K562 (cell line): Measurements from ENCODE around the gene WWOX. TPM values are rescaled to one million over a fixed set of nuclear protein-coding genes. Genes with fewer than 3 reads are reported as not detected.

Source experiments
- ATAC-seq: fragments of 200-7000 bp; cut with Tn5 transposase; 3 replicates; pipeline ENCODE4 v1.9.1; 2020; ENCODE audit warnings: moderate library complexity
- BruUV-seq: library from RNA; stranded (reverse); fragments of 400-500 nt; replicated peaks from 2 replicates; lab custom pipeline; 2021; lab: Mats Ljungman, UMichigan
- CTCF ChIA-PET: fragments of 300-600 bp; formaldehyde crosslinking; extraction: SDS; loops from one replicate; lab custom pipeline; 2021; ENCODE audit warnings: low intra/inter-chr PET ratio; lab: Yijun Ruan, JAX
- POLR2A ChIA-PET: fragments of 300-600, 350-650 bp; sonication (Branson Sonifier 250); formaldehyde crosslinking; extraction: SDS; loops from one replicate; lab custom pipeline; 2021; ENCODE audit warnings: antibody characterized with exemption, inconsistent platforms; lab: Yijun Ruan, JAX
- DNase-seq, 4 experiments: peaks; one replicate each; pipeline versions ENCODE4 v3.0.0 to v3.0.0-alpha.2; 2011 to 2018; ENCODE audit warnings: low spot score in 3 of 4, mixed read lengths in 3 of 4; ENCODE audit errors: extremely low read depth in 1 of 4
- FAIRE-seq: peaks from 2 replicates; lab custom pipeline; 2011; peaks lifted over from hg19 to GRCh38; lab: Jason Lieb, UNC
- H2AFZ ChIP-seq: 2 replicates; pipeline ENCODE4 v1.6.0; 2011; ENCODE audit warnings: low read depth, low read length, control low read depth, inconsistent platforms
- H3K27ac ChIP-seq: fragments of 200-600 bp; 3 replicates; pipeline ENCODE4 v1.8.0; 2011; ENCODE audit warnings: low read depth, mild to moderate bottlenecking, control low read depth, inconsistent platforms, low read length, moderate library complexity, mixed read lengths; ENCODE audit errors: extremely low read depth
- H3K27me3 ChIP-seq, 2 experiments: fragments of 300-600 bp in 1 of 2; 2 replicates in 1 of 2; 3 replicates in 1 of 2; pipeline versions ENCODE4 v1.6.0 to v1.8.0; 2011; ENCODE audit warnings: inconsistent platforms in 2 of 2, low read length in 2 of 2, mild to moderate bottlenecking in 1 of 2, mixed read lengths in 1 of 2, moderate library complexity in 1 of 2; ENCODE audit not compliant: control insufficient read depth in 2 of 2, insufficient read depth in 2 of 2
- H3K36me3 ChIP-seq: fragments of 300-600 bp; 3 replicates; pipeline ENCODE4 v1.8.0; 2011; ENCODE audit warnings: mild to moderate bottlenecking, low read length, inconsistent platforms; ENCODE audit not compliant: control insufficient read depth, insufficient read depth
- H3K4me1 ChIP-seq, 2 experiments: fragments of 200-600 bp in 1 of 2; replicated peaks in 1 of 2; 2 replicates in 1 of 2; 3 replicates in 1 of 2; pipeline versions ENCODE4 v1.5.1 to v1.8.0; 2011; ENCODE audit warnings: inconsistent platforms in 2 of 2, low read length in 2 of 2, mild to moderate bottlenecking in 1 of 2, mixed read lengths in 1 of 2, moderate library complexity in 1 of 2; ENCODE audit not compliant: control insufficient read depth in 2 of 2, insufficient read depth in 2 of 2
- H3K4me2 ChIP-seq: 2 replicates; pipeline ENCODE4 v1.6.1; 2011; ENCODE audit warnings: low read length, control low read depth, inconsistent platforms, mixed read lengths; ENCODE audit not compliant: insufficient read depth
- H3K4me3 ChIP-seq: fragments of 200-600 bp; sonication (generic), shearing (Covaris generic); 2 replicates; pipeline ENCODE4 v1.5.1; 2016; ENCODE audit warnings: control low read depth, inconsistent platforms
- H3K79me2 ChIP-seq: fragments of 200-600 bp; 3 replicates; pipeline ENCODE4 v1.8.0; 2011; ENCODE audit warnings: low read length, inconsistent platforms; ENCODE audit not compliant: control insufficient read depth, insufficient read depth
- H3K9ac ChIP-seq, 2 experiments: 2 replicates each; pipeline versions ENCODE4 v1.6.0 to v1.6.1; 2011; ENCODE audit warnings: low read depth in 2 of 2, low read length in 2 of 2, control low read depth in 1 of 2, inconsistent platforms in 1 of 2, mild to moderate bottlenecking in 1 of 2, mixed read lengths in 1 of 2; ENCODE audit not compliant: insufficient read depth in 1 of 2
- H3K9me1 ChIP-seq: one replicate; pipeline ENCODE4 v1.6.0; 2011; ENCODE audit warnings: inconsistent platforms, mild to moderate bottlenecking, low read length, moderate library complexity; ENCODE audit not compliant: control insufficient read depth, insufficient read depth
- H3K9me3 ChIP-seq: replicated peaks from 2 replicates; pipeline ENCODE4 v1.5.1; 2011; ENCODE audit warnings: low read depth, low read length, inconsistent platforms; ENCODE audit not compliant: control insufficient read depth, insufficient read depth
- H4K20me1 ChIP-seq: replicated peaks from 2 replicates; pipeline ENCODE4 v1.6.1; 2011; ENCODE audit warnings: low read length, inconsistent platforms, mixed read lengths; ENCODE audit not compliant: control insufficient read depth, insufficient read depth
- KHSRP ChIP-seq: fragments of 450-650 bp; IDR thresholded peaks from 2 replicates; pipeline ENCODE4 v1.6.1; 2017
- STAG1 ChIP-seq: sonication (generic); formaldehyde crosslinking; IDR thresholded peaks from 2 replicates; pipeline ENCODE4 v1.5.0; 2020; ENCODE audit warnings: missing genetic modification reagents, borderline replicate concordance
- ZKSCAN1 ChIP-seq: fragments of 150-350 bp; IDR thresholded peaks from 2 replicates; pipeline ENCODE4 v1.6.1; 2016; ENCODE audit warnings: low read depth, low read length
- WGBS: fragments of 100-300 bp; shearing (Covaris generic); methylation state at CpG from one replicate; pipeline ENCODE4 v1.1.6; 2016; ENCODE audit warnings: low coverage, mixed read lengths; ENCODE audit not compliant: insufficient coverage; ENCODE audit errors: missing lambda C conversion rate; 5-methylcytosine and 5-hydroxymethylcytosine counted together
- in situ Hi-C: fragments of 300-500 bp; cut with MboI; formaldehyde crosslinking; loops from 4 replicates; pipeline ENCODE4 v1.15.0; 2018; ENCODE audit warnings: inconsistent platforms, mixed read lengths
- intact Hi-C: fragments of 100-400 bp; cut with micrococcal nuclease; formaldehyde crosslinking; loops from 2 replicates; pipeline ENCODE4 v1.14.2; 2022
- polyA plus RNA-seq, 8 experiments: library from polyadenylated mRNA; depleted of rRNA in 4 of 8; stranded (reverse) in 5 of 8; unstranded in 3 of 8; fragments of >200 nt; fragmentation: Nextera tagmentation in 2 of 8; fragmentation: Illumina TruSeq in 1 of 8; extraction: Ambion mirVana in 2 of 8; extraction: Trizol in 1 of 8; gene quantifications; 2 replicates each; pipeline versions ENCODE4 v1.2.1 to v1.2.3, GENCODE V29; 2011 to 2014; ENCODE audit warnings: inconsistent platforms in 1 of 8, missing spikeins in 1 of 8
- total RNA-seq, 7 experiments: library from RNA; depleted of rRNA in 6 of 7; stranded (reverse); fragments of >200 nt in 6 of 7; fragmentation: Illumina TruSeq in 2 of 7; extraction: Trizol in 2 of 7; gene quantifications; 2 replicates each; pipeline versions ENCODE4 v1.2.1 to v1.2.3, GENCODE V29; 2011 to 2021; ENCODE audit warnings: low replicate concordance in 1 of 7
- TF ChIP-seq, protein P1 (sequence below): fragments of 250-450 bp; sonication (Bioruptor Pico); IDR thresholded peaks from 2 replicates; pipeline ENCODE4 v1.4.0; 2020
- TF ChIP-seq, protein P2 (sequence below): fragments of 250-450 bp; sonication (Bioruptor Pico); IDR thresholded peaks from 2 replicates; pipeline ENCODE4 v1.4.0; 2020; ENCODE audit warnings: mild to moderate bottlenecking

WWOX gene
- total and polyA plus RNA-seq, 9 of the 15 experiments (the other 6 are each of a cell fraction or from before 2014, with no cell fraction given) = 1.6 to 22.7 (median 8.1) TPM

DNA sequence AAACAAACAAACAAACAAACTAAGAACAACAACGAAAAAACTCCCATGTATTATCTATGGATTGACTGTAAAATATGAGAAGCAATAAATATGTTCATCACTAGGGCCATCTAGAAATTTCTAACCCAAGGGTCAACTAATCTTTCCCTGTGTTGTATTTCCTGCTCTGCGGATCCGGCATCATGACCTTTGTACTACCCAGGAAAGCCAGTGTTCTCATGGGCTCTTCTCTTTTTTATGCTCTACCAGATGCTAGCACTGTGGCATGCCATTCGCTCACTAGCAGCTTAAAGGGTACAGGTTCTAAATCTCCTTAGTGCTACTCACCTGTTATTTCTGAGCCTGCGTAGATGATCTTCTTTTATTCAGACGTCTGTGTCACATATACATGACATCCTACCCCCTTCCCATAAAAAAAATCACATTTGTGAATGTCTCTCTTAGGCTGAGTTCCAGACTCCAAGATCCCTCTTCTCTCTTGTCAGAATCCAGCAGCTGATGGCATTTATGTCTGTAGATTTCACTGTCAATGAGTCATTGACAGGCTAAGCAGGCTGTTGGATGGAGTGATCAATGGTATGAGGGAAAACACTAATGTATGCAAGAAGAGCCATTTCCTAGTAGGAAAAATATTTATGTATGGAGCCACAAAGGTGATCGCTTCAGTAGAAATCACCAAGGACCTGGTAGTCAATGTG is 100.0 kb downstream of the WWOX start (continued):
- TF ChIP-seq, protein P1, sequence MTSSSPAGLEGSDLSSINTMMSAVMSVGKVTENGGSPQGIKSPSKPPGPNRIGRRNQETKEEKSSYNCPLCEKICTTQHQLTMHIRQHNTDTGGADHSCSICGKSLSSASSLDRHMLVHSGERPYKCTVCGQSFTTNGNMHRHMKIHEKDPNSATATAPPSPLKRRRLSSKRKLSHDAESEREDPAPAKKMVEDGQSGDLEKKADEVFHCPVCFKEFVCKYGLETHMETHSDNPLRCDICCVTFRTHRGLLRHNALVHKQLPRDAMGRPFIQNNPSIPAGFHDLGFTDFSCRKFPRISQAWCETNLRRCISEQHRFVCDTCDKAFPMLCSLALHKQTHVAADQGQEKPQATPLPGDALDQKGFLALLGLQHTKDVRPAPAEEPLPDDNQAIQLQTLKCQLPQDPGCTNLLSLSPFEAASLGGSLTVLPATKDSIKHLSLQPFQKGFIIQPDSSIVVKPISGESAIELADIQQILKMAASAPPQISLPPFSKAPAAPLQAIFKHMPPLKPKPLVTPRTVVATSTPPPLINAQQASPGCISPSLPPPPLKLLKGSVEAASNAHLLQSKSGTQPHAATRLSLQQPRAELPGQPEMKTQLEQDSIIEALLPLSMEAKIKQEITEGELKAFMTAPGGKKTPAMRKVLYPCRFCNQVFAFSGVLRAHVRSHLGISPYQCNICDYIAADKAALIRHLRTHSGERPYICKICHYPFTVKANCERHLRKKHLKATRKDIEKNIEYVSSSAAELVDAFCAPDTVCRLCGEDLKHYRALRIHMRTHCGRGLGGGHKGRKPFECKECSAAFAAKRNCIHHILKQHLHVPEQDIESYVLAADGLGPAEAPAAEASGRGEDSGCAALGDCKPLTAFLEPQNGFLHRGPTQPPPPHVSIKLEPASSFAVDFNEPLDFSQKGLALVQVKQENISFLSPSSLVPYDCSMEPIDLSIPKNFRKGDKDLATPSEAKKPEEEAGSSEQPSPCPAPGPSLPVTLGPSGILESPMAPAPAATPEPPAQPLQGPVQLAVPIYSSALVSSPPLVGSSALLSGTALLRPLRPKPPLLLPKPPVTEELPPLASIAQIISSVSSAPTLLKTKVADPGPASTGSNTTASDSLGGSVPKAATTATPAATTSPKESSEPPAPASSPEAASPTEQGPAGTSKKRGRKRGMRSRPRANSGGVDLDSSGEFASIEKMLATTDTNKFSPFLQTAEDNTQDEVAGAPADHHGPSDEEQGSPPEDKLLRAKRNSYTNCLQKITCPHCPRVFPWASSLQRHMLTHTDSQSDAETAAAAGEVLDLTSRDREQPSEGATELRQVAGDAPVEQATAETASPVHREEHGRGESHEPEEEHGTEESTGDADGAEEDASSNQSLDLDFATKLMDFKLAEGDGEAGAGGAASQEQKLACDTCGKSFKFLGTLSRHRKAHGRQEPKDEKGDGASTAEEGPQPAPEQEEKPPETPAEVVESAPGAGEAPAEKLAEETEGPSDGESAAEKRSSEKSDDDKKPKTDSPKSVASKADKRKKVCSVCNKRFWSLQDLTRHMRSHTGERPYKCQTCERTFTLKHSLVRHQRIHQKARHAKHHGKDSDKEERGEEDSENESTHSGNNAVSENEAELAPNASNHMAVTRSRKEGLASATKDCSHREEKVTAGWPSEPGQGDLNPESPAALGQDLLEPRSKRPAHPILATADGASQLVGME (CRISPR knock-in tag) = no peak
- TF ChIP-seq KHSRP (no peak), STAG1 (CRISPR knock-in tag) (no peak)
- TF ChIP-seq, all 486 proteins: peak for 0

DNA sequence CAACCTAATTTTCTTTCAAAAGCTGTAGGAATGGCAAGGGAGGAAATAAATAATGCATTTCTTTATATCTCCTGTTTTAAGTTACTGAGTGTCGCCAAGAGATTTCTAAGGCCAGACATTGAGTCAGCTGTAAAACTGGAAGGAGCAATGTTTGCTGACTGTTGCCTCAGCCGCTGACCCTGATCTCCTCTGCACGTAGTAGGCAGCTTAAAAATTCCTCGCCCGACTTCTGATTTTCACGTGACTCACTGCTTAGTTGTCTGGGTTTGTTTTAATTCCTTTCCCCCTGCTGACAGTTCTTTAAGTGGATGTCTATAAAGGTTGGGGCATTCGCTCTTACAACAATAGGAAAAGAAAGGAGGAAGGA is 100.6 kb downstream of the WWOX start:
- no peak overlapping the region for H2AFZ ChIP-seq
- DNase-seq (no peak), ATAC-seq (no peak), FAIRE-seq (no peak)
- H3K27ac ChIP-seq = no peak overlapping the region
- no TSS peak for BruUV-seq
- 0 out of 2 replicates have a peak, but pooled peaks cover under 1% of the 10 kb centered on the region for H4K20me1 ChIP-seq
- no peaks in the 10 kb centered on the region for H3K4me1 ChIP-seq
- no peak overlapping the region for H3K9ac ChIP-seq
- TF ChIP-seq, protein P2, sequence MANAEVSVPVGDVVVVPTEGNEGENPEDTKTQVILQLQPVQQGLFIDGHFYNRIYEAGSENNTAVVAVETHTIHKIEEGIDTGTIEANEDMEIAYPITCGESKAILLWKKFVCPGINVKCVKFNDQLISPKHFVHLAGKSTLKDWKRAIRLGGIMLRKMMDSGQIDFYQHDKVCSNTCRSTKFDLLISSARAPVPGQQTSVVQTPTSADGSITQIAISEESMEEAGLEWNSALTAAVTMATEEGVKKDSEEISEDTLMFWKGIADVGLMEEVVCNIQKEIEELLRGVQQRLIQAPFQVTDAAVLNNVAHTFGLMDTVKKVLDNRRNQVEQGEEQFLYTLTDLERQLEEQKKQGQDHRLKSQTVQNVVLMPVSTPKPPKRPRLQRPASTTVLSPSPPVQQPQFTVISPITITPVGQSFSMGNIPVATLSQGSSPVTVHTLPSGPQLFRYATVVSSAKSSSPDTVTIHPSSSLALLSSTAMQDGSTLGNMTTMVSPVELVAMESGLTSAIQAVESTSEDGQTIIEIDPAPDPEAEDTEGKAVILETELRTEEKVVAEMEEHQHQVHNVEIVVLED (CRISPR knock-in tag) = no peak
- TF ChIP-seq ZKSCAN1 = 0 out of 2 replicates have a peak, but pooled peaks have one; percentile 70
- H3K9me1 ChIP-seq = no peaks in the 10 kb centered on the region
- H3K4me3 ChIP-seq = no peak overlapping the region
- ChIA-PET CTCF (no interaction called here), POLR2A (interaction anchor here (0.6 to 0.7 kb wide), 2 partner anchors 14 to 15 kb away, joined by 3 to 4 read pairs; no protein-coding TSS in a partner anchor)
- H3K27me3 ChIP-seq = peaks cover 3 to 4% of the 10 kb centered on the region in 2 experiments; a peak in 2 of 5 replicates
- whole genome bisulfite sequencing = 8% methylated on average over 6 of the region's 7 CpGs
- in situ Hi-C loops = no loop called here
- intact Hi-C loops = no loop called here
- H3K79me2 ChIP-seq = no peaks in the 10 kb centered on the region
- no peaks in the 10 kb centered on the region for H3K9me3 ChIP-seq
- no peaks in the 10 kb centered on the region for H3K36me3 ChIP-seq
- no peak overlapping the region for H3K4me2 ChIP-seq
